ENCODE results near the gene UGT2B7. TPM values are rescaled to one million over a fixed set of nuclear protein-coding genes. Genes with fewer than 3 reads are reported as not detected.
A peak's percentile ranks its signal among the peaks of the same experiment; 100 is the strongest.

The UGT2B7 gene
- total and polyA plus RNA-seq, 10 of the 15 experiments (the other 5 are each of a cell fraction or from before 2014, with no cell fraction given) = 0.73 to 2.9 (median 1.2) TPM

GRCh38 chr4:69134471-69134870, 38.2 kb downstream of the UGT2B7 start:
- no peak for FAIRE-seq

GRCh38 chr4:69141320-69141719, 45.0 kb downstream of the UGT2B7 start:
- BruUV-seq (replicated peaks) = no TSS peak
- 0% methylated on average over 2 of the region's 2 CpGs for WGBS (ENCODE audit: insufficient coverage, insufficient replicate concordance, low lambda C conversion rate, missing lambda C conversion rate)
- in situ Hi-C loops (cut with MboI) = no loop called here
- Histone ChIP-seq H3K4me1 (ENCODE audit: control insufficient read depth, insufficient read depth, low read length) (no peaks in the 10 kb centered on the region), H3K4me2 (ENCODE audit: control insufficient read depth, insufficient read depth) (no peak overlapping the region), H3K27ac (ENCODE audit: control insufficient read depth, insufficient read depth) (no peak overlapping the region), H3K27me3 (replicated peaks in 1 of 2; ENCODE audit: control insufficient read depth in 2 of 2, insufficient read depth in 2 of 2, low read length in 1 of 2) (no peaks in the 10 kb centered on the region), H4K20me1 (ENCODE audit: control insufficient read depth, insufficient read depth) (no peaks in the 10 kb centered on the region), H3K4me3 (no peak overlapping the region), H2AFZ (ENCODE audit: control insufficient read depth, low read depth, low read length) (no peak overlapping the region), H3K9ac (ENCODE audit: control insufficient read depth, insufficient read depth, low read length) (no peak overlapping the region), H3K36me3 (ENCODE audit: control insufficient read depth in 2 of 2, insufficient read depth in 2 of 2, low read length in 1 of 2) (no peaks in the 10 kb centered on the region), H3K79me2 (ENCODE audit: control insufficient read depth, insufficient read depth, low read length) (no peaks in the 10 kb centered on the region), H3K9me3 (replicated peaks; ENCODE audit: control insufficient read depth, insufficient read depth, low read length) (no peaks in the 10 kb centered on the region)
- FAIRE-seq (no peak), DNase-seq (ENCODE audit: low read depth, low spot score) (no peak), ATAC-seq (peak; percentile 83)
- intact Hi-C loops (cut with micrococcal nuclease; ENCODE audit: unreplicated experiment) = no loop called here
- ChIA-PET RAD21 (ENCODE audit: unreplicated experiment) (no interaction called here), CTCF (no interaction called here), SMC1A (ENCODE audit: uncharacterized antibody, unreplicated experiment) (no interaction called here), POLR2A (no interaction called here)
- TF ChIP-seq YY1 (IDR thresholded peaks at IDR 0.05; ENCODE audit: low read depth, low read length) (no peak), CHD4 (IDR thresholded peaks at IDR 0.05) (no peak), KLF5 (IDR thresholded peaks at IDR 0.05; ENCODE audit: partially characterized antibody) (no peak), PBX3 (IDR thresholded peaks at IDR 0.05; ENCODE audit: insufficient replicate concordance, low read depth, low read length) (no peak), SP1 (IDR thresholded peaks at IDR 0.05; ENCODE audit: low read depth, low read length) (no peak), ZNF24 (IDR thresholded peaks at IDR 0.05) (no peak), CBFB (IDR thresholded peaks at IDR 0.05; ENCODE audit: low read depth) (no peak), NR2F1 (conservative IDR thresholded peaks at IDR 0.05) (no peak), BCL11A (IDR thresholded peaks at IDR 0.05; ENCODE audit: low read depth, low read length) (no peak)

More at GRCh38 chr4:69134471-69134870, 38.2 kb downstream of the UGT2B7 start:
- in situ Hi-C loops (cut with MboI) (no loop called here), intact Hi-C loops (cut with micrococcal nuclease; ENCODE audit: unreplicated experiment) (no loop called here)
- no peaks in the 10 kb centered on the region for H3K9me3 ChIP-seq (replicated peaks; ENCODE audit: control insufficient read depth, insufficient read depth, low read length)
- H3K9ac ChIP-seq (ENCODE audit: control insufficient read depth, insufficient read depth, low read length) = no peak overlapping the region
- no peaks in the 10 kb centered on the region for H3K36me3 ChIP-seq (ENCODE audit: control insufficient read depth in 2 of 2, insufficient read depth in 2 of 2, low read length in 1 of 2)
- DNase-seq (ENCODE audit: low read depth, low spot score) (no peak), ATAC-seq (no peak)
- TF ChIP-seq SIN3A (IDR thresholded peaks at IDR 0.05; ENCODE audit: low read depth, low read length) = no peak
- H3K4me3 ChIP-seq = no peak overlapping the region
- no peaks in the 10 kb centered on the region for H4K20me1 ChIP-seq (ENCODE audit: control insufficient read depth, insufficient read depth)
- no peaks in the 10 kb centered on the region for H3K27me3 ChIP-seq (replicated peaks in 1 of 2; ENCODE audit: control insufficient read depth in 2 of 2, insufficient read depth in 2 of 2, low read length in 1 of 2)
- no peak overlapping the region for H3K4me2 ChIP-seq (ENCODE audit: control insufficient read depth, insufficient read depth)
- RAD21 ChIA-PET (ENCODE audit: unreplicated experiment) = interaction anchor here (0.7 kb wide), 1 partner anchor 35 kb away, joined by 3 read pairs; no protein-coding TSS in a partner anchor
- no peaks in the 10 kb centered on the region for H3K79me2 ChIP-seq (ENCODE audit: control insufficient read depth, insufficient read depth, low read length)
- H2AFZ ChIP-seq (ENCODE audit: control insufficient read depth, low read depth, low read length) = no peak overlapping the region
- no peak overlapping the region for H3K27ac ChIP-seq (ENCODE audit: control insufficient read depth, insufficient read depth)
- SMC1A ChIA-PET (ENCODE audit: uncharacterized antibody, unreplicated experiment) = interaction anchor here (0.7 kb wide), 1 partner anchor 171 kb away, joined by 3 read pairs; no protein-coding TSS in a partner anchor
- CTCF ChIA-PET = interaction anchor here (0.5 kb wide), 1 partner anchor 130 kb away, joined by 3 read pairs; no protein-coding TSS in a partner anchor
- BruUV-seq (replicated peaks) = no TSS peak
- no peaks in the 10 kb centered on the region for H3K4me1 ChIP-seq (ENCODE audit: control insufficient read depth, insufficient read depth, low read length)
- 46% methylated on average over 4 of the region's 4 CpGs for WGBS (ENCODE audit: insufficient coverage, insufficient replicate concordance, low lambda C conversion rate, missing lambda C conversion rate)
- POLR2A ChIA-PET = no interaction called here
